Activated naive CD8-positive, alpha-beta T cell treated with anti-CD3 and anti-CD28 coated beads for 36 hours (primary cell): Measurements from ENCODE around the gene SLFN5. TPM values are rescaled to one million over a fixed set of nuclear protein-coding genes. Genes with fewer than 3 reads are reported as not detected.
"Not testable (repeated sequence)": the region's sequence is repeated elsewhere in the genome, so short reads cannot be mapped to it uniquely, and the experiment has no call there.

ENCODE experiments used
- DNase-seq: peaks from one replicate; pipeline ENCODE4 v3.0.0; 2021
- H3K27ac Mint-ChIP-seq: one replicate; pipeline ENCODE4 v1.8.0; 2022; ENCODE audit warnings: mild to moderate bottlenecking, moderate library complexity, mixed read lengths
- H3K27me3 Mint-ChIP-seq: one replicate; pipeline ENCODE4 v1.8.0; 2022; ENCODE audit warnings: mild to moderate bottlenecking, mixed read lengths
- H3K36me3 Mint-ChIP-seq: one replicate; pipeline ENCODE4 v1.8.0; 2021; ENCODE audit warnings: mild to moderate bottlenecking, mixed read lengths
- H3K4me1 Mint-ChIP-seq: one replicate; pipeline ENCODE4 v1.8.0; 2021; ENCODE audit warnings: mixed read lengths
- H3K4me3 Mint-ChIP-seq: one replicate; pipeline ENCODE4 v1.8.0; 2022; ENCODE audit warnings: mild to moderate bottlenecking, moderate library complexity, mixed read lengths
- H3K9me3 Mint-ChIP-seq: one replicate; pipeline ENCODE4 v1.8.0; 2022; ENCODE audit warnings: mixed read lengths
- total RNA-seq, 2 experiments: library from RNA; stranded (reverse); gene quantifications; one replicate each; pipeline ENCODE4 v1.2.3, GENCODE V29; 2021

Gene SLFN5
- total RNA-seq, 2 experiments from 2014 or later: 33.9 to 37.9 TPM

DNA sequence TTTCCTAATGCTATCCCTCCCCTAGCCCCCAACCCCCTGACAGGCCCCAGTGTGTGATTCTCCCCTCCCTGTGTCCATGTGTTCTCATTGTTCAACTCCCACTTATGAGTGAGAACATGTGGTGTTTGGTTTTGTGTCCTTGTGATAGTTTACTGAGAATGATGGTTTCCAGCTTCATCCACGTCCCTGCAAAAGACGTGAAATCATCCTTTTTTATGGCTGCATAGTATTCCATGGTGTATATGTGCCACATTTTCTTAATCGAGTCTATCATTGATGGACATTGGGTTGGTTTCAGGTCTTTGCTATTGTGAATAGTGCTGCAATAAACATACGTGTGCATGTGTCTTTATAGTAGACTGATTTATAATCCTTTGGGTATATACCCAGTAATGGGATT, 8.6 kb upstream of the SLFN5 start:
- peaks cover 77% of the 10 kb centered on the region for H3K4me1 Mint-ChIP-seq
- peaks cover 10% of the 10 kb centered on the region for H3K9me3 Mint-ChIP-seq
- H3K27me3 Mint-ChIP-seq, DNase-seq, H3K4me3 Mint-ChIP-seq, H3K36me3 Mint-ChIP-seq, H3K27ac Mint-ChIP-seq: not testable (repeated sequence)

GRCh38 chr17:35235289-35235688, 7.6 kb upstream of the SLFN5 start:
- Mint-ChIP-seq H3K36me3 (peaks cover 4% of the 10 kb centered on the region), H3K4me1 (peaks cover 82% of the 10 kb centered on the region), H3K27me3 (no peaks in the 10 kb centered on the region), H3K27ac (peak overlapping the region; percentile 85), H3K4me3 (peak overlapping the region; percentile 39), H3K9me3 (peaks cover 7% of the 10 kb centered on the region)
- DNase-seq: no peak

GRCh38 chr17:35235917-35236316, 7.0 kb upstream of the SLFN5 start:
- H3K4me3 Mint-ChIP-seq: no peak overlapping the region
- H3K36me3 Mint-ChIP-seq: peaks cover under 1% of the 10 kb centered on the region
- H3K27me3 Mint-ChIP-seq: no peaks in the 10 kb centered on the region
- DNase-seq: no peak
- H3K4me1 Mint-ChIP-seq: peaks cover 81% of the 10 kb centered on the region
- H3K9me3 Mint-ChIP-seq: peaks cover 4% of the 10 kb centered on the region
- peak overlapping the region; percentile 85 for H3K27ac Mint-ChIP-seq

GRCh38 chr17:35236821-35237220, 6.1 kb upstream of the SLFN5 start:
- no peaks in the 10 kb centered on the region for H3K27me3 Mint-ChIP-seq
- H3K4me3 Mint-ChIP-seq: no peak overlapping the region
- peaks cover 85% of the 10 kb centered on the region for H3K4me1 Mint-ChIP-seq
- H3K9me3 Mint-ChIP-seq: peaks cover 4% of the 10 kb centered on the region
- no peak for DNase-seq
- peaks cover 8% of the 10 kb centered on the region for H3K36me3 Mint-ChIP-seq
- H3K27ac Mint-ChIP-seq: peak overlapping the region; percentile 85

DNA sequence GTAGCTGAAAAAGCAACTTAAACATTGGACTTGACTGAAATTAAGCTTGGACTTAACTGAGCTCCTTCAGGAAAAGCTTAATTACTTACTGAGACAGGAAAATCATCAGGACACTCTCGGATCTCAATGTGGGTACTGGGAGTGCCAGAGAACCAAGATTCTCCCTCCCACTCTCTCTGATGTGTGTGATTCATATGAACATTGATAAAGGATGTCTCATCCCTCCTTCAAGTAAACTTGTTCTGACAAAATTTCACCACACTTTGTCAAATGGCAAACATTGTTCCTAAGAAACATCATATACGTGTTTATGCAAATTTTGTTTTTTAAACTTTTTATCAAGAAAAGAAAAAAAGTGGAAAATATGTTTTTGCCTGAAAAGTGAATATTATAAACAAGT, 4.1 kb upstream of the SLFN5 start:
- peaks cover 4% of the 10 kb centered on the region for H3K9me3 Mint-ChIP-seq
- no peak for DNase-seq
- peaks cover 75% of the 10 kb centered on the region for H3K4me1 Mint-ChIP-seq
- H3K27me3 Mint-ChIP-seq: no peaks in the 10 kb centered on the region
- peaks cover 10% of the 10 kb centered on the region for H3K36me3 Mint-ChIP-seq
- H3K4me3 Mint-ChIP-seq: peak overlapping the region; percentile 87
- H3K27ac Mint-ChIP-seq: peak overlapping the region; percentile 83

- Mint-ChIP-seq H3K27me3 (no peaks in the 10 kb centered on the region), H3K4me3 (peak overlapping the region; percentile 87), H3K36me3 (peaks cover 16% of the 10 kb centered on the region), H3K27ac (peak overlapping the region; percentile 83), H3K9me3 (no peaks in the 10 kb centered on the region), H3K4me1 (peaks cover 80% of the 10 kb centered on the region)
- DNase-seq: no peak
Measured at GRCh38 chr17:35239823-35240222, 3.0 kb upstream of the SLFN5 start.

DNA sequence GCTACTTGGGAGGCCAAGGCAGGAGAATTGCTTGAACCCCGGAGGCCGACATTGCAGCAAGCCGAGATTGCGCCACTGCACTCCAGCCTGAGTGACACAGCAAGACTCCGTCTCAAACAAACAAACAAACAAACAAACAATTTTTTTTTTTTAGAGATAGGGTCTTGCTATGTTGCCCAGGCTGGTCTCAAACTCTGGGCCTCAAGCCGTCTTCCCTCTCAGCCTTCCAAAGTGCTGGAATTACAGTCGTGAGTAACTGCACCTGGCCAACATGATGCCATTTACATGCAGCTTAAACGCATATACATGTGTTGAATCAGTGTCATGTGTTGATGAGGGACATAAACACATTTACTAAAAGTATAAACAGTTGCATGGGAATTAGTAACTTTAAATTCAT, 2.0 kb upstream of the SLFN5 start:
- peak overlapping the region; percentile 87 for H3K4me3 Mint-ChIP-seq
- DNase-seq: no peak
- H3K27ac Mint-ChIP-seq: peak overlapping the region; percentile 95
- H3K36me3 Mint-ChIP-seq: peaks cover 23% of the 10 kb centered on the region
- no peaks in the 10 kb centered on the region for H3K9me3 Mint-ChIP-seq
- H3K27me3 Mint-ChIP-seq: no peaks in the 10 kb centered on the region
- peaks cover 79% of the 10 kb centered on the region for H3K4me1 Mint-ChIP-seq

DNA sequence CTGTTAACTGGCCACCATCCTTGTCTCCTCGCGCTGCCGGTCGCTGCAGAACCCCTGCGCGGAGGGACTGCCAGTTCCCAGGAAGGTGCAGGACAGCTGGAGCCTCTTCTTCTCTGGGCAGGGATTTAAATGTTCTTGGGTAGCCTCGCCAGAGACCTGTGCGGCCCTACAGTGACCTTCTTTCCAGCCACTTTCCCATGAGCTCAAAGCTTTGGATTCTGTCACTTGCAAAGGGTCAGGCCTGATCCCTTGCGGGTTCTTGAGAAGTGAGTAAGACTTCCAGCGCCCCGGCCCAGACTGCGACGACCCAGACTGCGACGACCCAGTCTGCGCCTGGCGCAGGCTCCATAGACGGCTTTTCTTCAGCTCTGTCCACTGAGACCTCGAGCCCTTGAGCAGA, 1.4 kb upstream of the SLFN5 start:
- DNase-seq: peak; percentile 49
- H3K9me3 Mint-ChIP-seq: no peaks in the 10 kb centered on the region
- peak overlapping the region; percentile 95 for H3K27ac Mint-ChIP-seq
- no peaks in the 10 kb centered on the region for H3K27me3 Mint-ChIP-seq
- peaks cover 23% of the 10 kb centered on the region for H3K36me3 Mint-ChIP-seq
- H3K4me1 Mint-ChIP-seq: peaks cover 78% of the 10 kb centered on the region
- peak overlapping the region; percentile 87 for H3K4me3 Mint-ChIP-seq

- Mint-ChIP-seq H3K36me3 (peaks cover 28% of the 10 kb centered on the region), H3K4me1 (peaks cover 78% of the 10 kb centered on the region), H3K4me3 (peak overlapping the region; percentile 87), H3K27ac (peak overlapping the region; percentile 95), H3K27me3 (no peaks in the 10 kb centered on the region), H3K9me3 (no peaks in the 10 kb centered on the region)
- DNase-seq: peak; percentile 90
Measured at GRCh38 chr17:35242158-35242804, 591 bp upstream of the SLFN5 start.

- H3K36me3 Mint-ChIP-seq: peaks cover 40% of the 10 kb centered on the region
- DNase-seq: peak; percentile 68
- peak overlapping the region; percentile 96 for H3K27ac Mint-ChIP-seq
- H3K27me3 Mint-ChIP-seq: no peaks in the 10 kb centered on the region
- H3K9me3 Mint-ChIP-seq: no peaks in the 10 kb centered on the region
- peak overlapping the region; percentile 87 for H3K4me3 Mint-ChIP-seq
- peaks cover 75% of the 10 kb centered on the region for H3K4me1 Mint-ChIP-seq
Measured at GRCh38 chr17:35243561-35244340, 879 bp downstream of the SLFN5 start.

- DNase-seq: peak; percentile 90
- peaks cover 74% of the 10 kb centered on the region for H3K4me1 Mint-ChIP-seq
Measured at GRCh38 chr17:35244341-35245195, 1.7 kb downstream of the SLFN5 start.

GRCh38 chr17:35245196-35245486, 2.3 kb downstream of the SLFN5 start:
- DNase-seq: peak; percentile 24
- no peaks in the 10 kb centered on the region for H3K27me3 Mint-ChIP-seq
- peaks cover 2% of the 10 kb centered on the region for H3K9me3 Mint-ChIP-seq
- H3K27ac Mint-ChIP-seq: peak overlapping the region; percentile 96
- H3K36me3 Mint-ChIP-seq: peaks cover 50% of the 10 kb centered on the region
- peaks cover 73% of the 10 kb centered on the region for H3K4me1 Mint-ChIP-seq
- peak overlapping the region; percentile 87 for H3K4me3 Mint-ChIP-seq

More at GRCh38 chr17:35244341-35245195, 1.7 kb downstream of the SLFN5 start:
- H3K4me3 Mint-ChIP-seq: peak overlapping the region; percentile 87
- H3K27ac Mint-ChIP-seq: peak overlapping the region; percentile 96
- peaks cover 2% of the 10 kb centered on the region for H3K9me3 Mint-ChIP-seq
- H3K36me3 Mint-ChIP-seq: peaks cover 44% of the 10 kb centered on the region
- no peaks in the 10 kb centered on the region for H3K27me3 Mint-ChIP-seq

- peak overlapping the region; percentile 84 for H3K27ac Mint-ChIP-seq
- H3K4me1 Mint-ChIP-seq: peaks cover 79% of the 10 kb centered on the region
- H3K36me3 Mint-ChIP-seq: peaks cover 48% of the 10 kb centered on the region
Measured at GRCh38 chr17:35252651-35253050, 9.8 kb downstream of the SLFN5 start.

GRCh38 chr17:35254107-35254773, 11.4 kb downstream of the SLFN5 start:
- peaks cover 5% of the 10 kb centered on the region for H3K9me3 Mint-ChIP-seq
- peaks cover 51% of the 10 kb centered on the region for H3K36me3 Mint-ChIP-seq
- peak overlapping the region; percentile 39 for H3K27ac Mint-ChIP-seq
- H3K4me1 Mint-ChIP-seq: peaks cover 81% of the 10 kb centered on the region
- H3K27me3 Mint-ChIP-seq: no peaks in the 10 kb centered on the region
- no peak overlapping the region for H3K4me3 Mint-ChIP-seq
- DNase-seq: no peak

More at GRCh38 chr17:35252651-35253050, 9.8 kb downstream of the SLFN5 start:
- no peak for DNase-seq
- Mint-ChIP-seq H3K27me3 (no peaks in the 10 kb centered on the region), H3K9me3 (peaks cover 2% of the 10 kb centered on the region), H3K4me3 (no peak overlapping the region)
